Gastrocnemius medialis (tissue), 4 donors: ENCODE measurements around the gene FMN2. TPM values are rescaled to one million over a fixed set of nuclear protein-coding genes. Genes with fewer than 3 reads are reported as not detected.

Experiments used
- ATAC-seq, 2 donors: fragments of 150-250 bp; one replicate each; pipeline ENCODE4 v1.9.1; 2016
- DNase-seq, 2 donors: peaks; one replicate each; pipeline ENCODE4 v3.0.0-alpha.2; 2019
- H3K27ac ChIP-seq, 4 donors: fragments of 200-600 bp; sonication (generic); 1 replicate in 1 of 4; 2 replicates in 3 of 4; pipeline ENCODE4 v1.5.1; 2016 to 2018; ENCODE audit warnings: mild to moderate bottlenecking in 2 of 4, moderate library complexity in 1 of 4
- H3K27me3 ChIP-seq, 3 donors: fragments of 200-600 bp; sonication (generic) in 2 of 3; 1 replicate in 1 of 3; 2 replicates in 2 of 3; pipeline versions ENCODE4 v1.5.1 to v1.6.0; 2016 to 2019; ENCODE audit warnings: mild to moderate bottlenecking in 1 of 3, moderate library complexity in 1 of 3
- H3K36me3 ChIP-seq, 2 donors: fragments of 200-600 bp; sonication (generic) in 1 of 2; one replicate each; pipeline ENCODE4 v1.5.1; 2017 to 2018
- H3K4me1 ChIP-seq, 2 donors: fragments of 200-600 bp; sonication (generic) in 1 of 2; one replicate each; pipeline ENCODE4 v1.5.1; 2016 to 2017; ENCODE audit warnings: mild to moderate bottlenecking in 2 of 2
- H3K4me3 ChIP-seq, 4 donors: fragments of 200-600 bp; sonication (generic) in 3 of 4; 1 replicate in 1 of 4; 2 replicates in 3 of 4; pipeline ENCODE4 v1.5.1; 2016 to 2019; ENCODE audit warnings: mild to moderate bottlenecking in 2 of 4
- H3K9me3 ChIP-seq, 3 donors: fragments of 200-600 bp; sonication (generic) in 2 of 3; 1 replicate in 1 of 3; 2 replicates in 2 of 3; pipeline ENCODE4 v1.5.1; 2016 to 2019
- POLR2A ChIP-seq, 2 donors: fragments of 450-650 bp; IDR thresholded peaks; one replicate each; pipeline ENCODE4 v1.6.1; 2017; ENCODE audit warnings: antibody characterized with exemption in 2 of 2, mild to moderate bottlenecking in 2 of 2, moderate library complexity in 2 of 2
- in situ Hi-C, 4 donors: fragments of 200-750 bp; cut with MboI; loops; one replicate each; pipeline versions ENCODE4 v1.15.0 to v1.8.0; 2017; ENCODE audit warnings: low sequenced_read_pairs in 4 of 4
- intact Hi-C: fragments of 100-400 bp; cut with DNase I; formaldehyde crosslinking; loops from one replicate; pipeline ENCODE4 v1.15.1; 2023; ENCODE audit warnings: low total_unique reads
- total RNA-seq, 4 donors: library from RNA; depleted of rRNA; stranded (reverse); fragments of >200 nt; gene quantifications; one replicate each; pipeline versions ENCODE4 v1.1.0 to v1.2.3, GENCODE V29; 2016
- TF ChIP-seq, protein P1 (sequence below), 5 experiments: fragments of 450-650 bp in 3 of 5; fragments of 200-600 bp in 2 of 5; sonication (generic) in 2 of 5; IDR thresholded peaks in 4 of 5; conservative IDR thresholded peaks in 1 of 5; 1 replicate in 4 of 5; 2 replicates in 1 of 5; pipeline ENCODE4 v1.5.1; 2016 to 2019; ENCODE audit warnings: antibody characterized with exemption in 5 of 5, mild to moderate bottlenecking in 3 of 5, moderate library complexity in 3 of 5

FMN2 gene
- total RNA-seq, 4 donors from 2014 or later: 0.51 TPM; not detected in 3

DNA sequence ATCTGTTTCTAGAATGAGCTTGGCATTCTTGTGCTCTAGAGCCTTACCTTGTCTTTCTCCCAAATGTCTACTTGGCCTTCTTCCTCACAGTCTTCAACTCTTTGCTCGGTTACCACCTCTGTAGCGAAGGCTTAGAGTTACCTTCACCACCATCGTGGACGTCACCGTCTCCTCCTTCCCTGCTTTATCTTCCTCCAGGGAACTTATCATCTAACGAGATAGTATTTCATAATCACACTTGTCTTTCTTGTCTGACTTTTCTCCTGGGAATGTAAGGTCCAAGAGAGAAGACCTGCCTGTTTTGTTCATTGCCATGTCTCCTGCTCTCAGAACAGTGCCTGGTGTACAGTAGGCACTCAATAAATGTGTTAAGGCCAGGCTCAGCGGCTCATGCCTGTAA is 404.7 kb downstream of the FMN2 start:
- H3K9me3 ChIP-seq: no peaks in the 10 kb centered on the region
- no peaks in the 10 kb centered on the region for H3K36me3 ChIP-seq
- TF ChIP-seq POLR2A (IDR thresholded peaks at IDR 0.05): no peak
- TF ChIP-seq, protein P1, sequence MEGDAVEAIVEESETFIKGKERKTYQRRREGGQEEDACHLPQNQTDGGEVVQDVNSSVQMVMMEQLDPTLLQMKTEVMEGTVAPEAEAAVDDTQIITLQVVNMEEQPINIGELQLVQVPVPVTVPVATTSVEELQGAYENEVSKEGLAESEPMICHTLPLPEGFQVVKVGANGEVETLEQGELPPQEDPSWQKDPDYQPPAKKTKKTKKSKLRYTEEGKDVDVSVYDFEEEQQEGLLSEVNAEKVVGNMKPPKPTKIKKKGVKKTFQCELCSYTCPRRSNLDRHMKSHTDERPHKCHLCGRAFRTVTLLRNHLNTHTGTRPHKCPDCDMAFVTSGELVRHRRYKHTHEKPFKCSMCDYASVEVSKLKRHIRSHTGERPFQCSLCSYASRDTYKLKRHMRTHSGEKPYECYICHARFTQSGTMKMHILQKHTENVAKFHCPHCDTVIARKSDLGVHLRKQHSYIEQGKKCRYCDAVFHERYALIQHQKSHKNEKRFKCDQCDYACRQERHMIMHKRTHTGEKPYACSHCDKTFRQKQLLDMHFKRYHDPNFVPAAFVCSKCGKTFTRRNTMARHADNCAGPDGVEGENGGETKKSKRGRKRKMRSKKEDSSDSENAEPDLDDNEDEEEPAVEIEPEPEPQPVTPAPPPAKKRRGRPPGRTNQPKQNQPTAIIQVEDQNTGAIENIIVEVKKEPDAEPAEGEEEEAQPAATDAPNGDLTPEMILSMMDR (IDR thresholded peaks at IDR 0.05 in 4 of 5, conservative IDR thresholded peaks at IDR 0.05 in 1 of 5): no peak
- H3K27ac ChIP-seq: no peak overlapping the region
- H3K4me3 ChIP-seq: no peak overlapping the region
- intact Hi-C loops (no loop called here), in situ Hi-C loops (no loop called here)
- ATAC-seq (no peak), DNase-seq (no peak)
- no peaks in the 10 kb centered on the region for H3K4me1 ChIP-seq
- H3K27me3 ChIP-seq: no peaks in the 10 kb centered on the region

DNA sequence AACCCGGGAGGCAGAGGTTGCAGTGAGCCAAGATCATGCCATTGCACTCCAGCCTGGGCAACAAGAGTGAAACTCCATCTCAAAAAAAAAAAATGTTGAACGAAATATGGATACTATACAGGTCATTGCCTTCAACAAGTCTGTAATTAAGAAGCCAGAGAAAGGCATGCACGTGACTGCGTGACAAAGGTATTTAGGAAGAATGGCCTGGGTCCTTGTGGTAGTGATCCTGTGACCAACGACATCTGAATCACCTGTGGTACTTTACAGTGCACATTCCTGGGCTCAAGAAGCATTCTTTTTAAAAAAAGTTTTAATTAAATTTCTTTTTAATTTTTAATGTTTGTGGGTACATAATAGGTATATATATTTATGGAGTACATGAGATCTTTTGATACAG is 405.3 kb downstream of the FMN2 start:
- intact Hi-C loops: no loop called here
- in situ Hi-C loops: no loop called here
- H3K36me3 ChIP-seq: no peaks in the 10 kb centered on the region
- no peak for TF ChIP-seq POLR2A (IDR thresholded peaks at IDR 0.05)
- TF ChIP-seq, protein P1 (IDR thresholded peaks at IDR 0.05 in 4 of 5, conservative IDR thresholded peaks at IDR 0.05 in 1 of 5): no peak
- H3K27me3 ChIP-seq: no peaks in the 10 kb centered on the region
- DNase-seq (no peak), ATAC-seq (no peak)
- no peaks in the 10 kb centered on the region for H3K4me1 ChIP-seq
- H3K9me3 ChIP-seq: no peaks in the 10 kb centered on the region
- no peak overlapping the region for H3K4me3 ChIP-seq
- H3K27ac ChIP-seq: no peak overlapping the region

DNA sequence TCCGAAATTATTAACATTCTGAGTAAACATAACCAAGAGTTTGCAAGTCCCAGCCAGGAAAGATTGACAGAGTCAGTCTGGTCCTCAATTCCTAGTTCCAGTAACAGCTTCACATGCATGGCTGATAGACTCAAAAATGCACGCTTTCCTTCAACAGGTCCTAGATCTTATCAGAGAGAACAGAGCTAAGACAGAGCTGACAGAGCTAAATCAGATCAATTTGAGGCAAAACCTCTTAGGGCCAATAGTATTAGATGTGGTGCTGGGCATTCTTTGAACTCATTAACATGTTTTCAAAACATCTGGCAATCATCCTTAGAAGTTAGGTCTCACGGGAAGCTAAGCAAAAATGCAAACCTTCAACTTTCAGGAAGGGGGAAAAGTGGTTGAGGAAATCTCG is 406.2 kb downstream of the FMN2 start:
- no peaks in the 10 kb centered on the region for H3K4me1 ChIP-seq
- in situ Hi-C loops (no loop called here), intact Hi-C loops (no loop called here)
- DNase-seq: no peak
- H3K9me3 ChIP-seq: no peaks in the 10 kb centered on the region
- H3K36me3 ChIP-seq: no peaks in the 10 kb centered on the region
- no peak for ATAC-seq
- TF ChIP-seq POLR2A (IDR thresholded peaks at IDR 0.05): no peak
- TF ChIP-seq, protein P1 (IDR thresholded peaks at IDR 0.05 in 4 of 5, conservative IDR thresholded peaks at IDR 0.05 in 1 of 5): no peak
- H3K4me3 ChIP-seq: no peak overlapping the region
- no peak overlapping the region for H3K27ac ChIP-seq
- no peaks in the 10 kb centered on the region for H3K27me3 ChIP-seq

DNA sequence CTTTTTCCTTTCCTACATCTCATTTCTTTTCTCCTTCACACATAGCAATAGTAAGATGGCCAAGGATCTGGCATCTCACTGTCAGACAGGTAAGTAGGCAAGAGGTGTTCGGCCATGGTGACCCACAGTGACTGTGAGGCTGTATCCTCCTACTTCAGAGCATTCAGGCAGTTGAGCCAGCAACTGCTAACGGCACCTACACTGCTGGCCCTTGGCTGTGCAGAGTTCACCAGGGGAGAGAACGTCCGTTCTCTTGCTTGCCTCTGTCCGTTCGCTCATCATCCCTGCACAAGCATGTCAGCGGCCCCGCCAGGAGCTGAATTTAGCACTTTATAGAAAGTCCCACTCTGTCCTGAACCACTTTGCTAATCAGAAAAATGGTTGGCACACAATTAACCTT is 406.7 kb downstream of the FMN2 start:
- no peaks in the 10 kb centered on the region for H3K27me3 ChIP-seq
- no peaks in the 10 kb centered on the region for H3K4me1 ChIP-seq
- no peak overlapping the region for H3K4me3 ChIP-seq
- ATAC-seq (no peak), DNase-seq (no peak)
- no peaks in the 10 kb centered on the region for H3K36me3 ChIP-seq
- H3K9me3 ChIP-seq: no peaks in the 10 kb centered on the region
- in situ Hi-C loops (no loop called here), intact Hi-C loops (no loop called here)
- H3K27ac ChIP-seq: no peak overlapping the region
- TF ChIP-seq, protein P1 (IDR thresholded peaks at IDR 0.05 in 4 of 5, conservative IDR thresholded peaks at IDR 0.05 in 1 of 5): no peak
- TF ChIP-seq POLR2A (IDR thresholded peaks at IDR 0.05): no peak

DNA sequence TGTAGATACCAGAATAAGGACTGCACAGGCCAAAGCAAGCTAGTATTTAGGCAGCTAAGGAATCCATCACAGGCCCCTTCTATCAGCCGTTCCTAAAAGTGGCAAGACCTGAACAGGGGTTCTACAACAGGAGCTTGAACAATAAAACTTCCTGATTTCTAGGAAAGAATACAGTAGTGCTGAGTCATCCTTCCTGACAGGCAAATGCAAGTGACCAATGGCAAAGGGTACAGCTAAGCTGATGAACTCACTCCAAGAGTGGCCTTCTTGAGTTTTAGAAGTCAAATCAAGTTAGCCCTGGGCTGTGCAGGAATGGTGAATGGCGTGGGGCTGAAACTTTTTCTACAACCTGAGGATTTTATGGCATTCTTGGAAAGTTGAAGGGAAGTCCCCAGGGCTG is 407.3 kb downstream of the FMN2 start:
- DNase-seq (no peak), ATAC-seq (no peak)
- H3K27ac ChIP-seq: peak overlapping the region in 1 of 4 donors; percentile 18
- in situ Hi-C loops (no loop called here), intact Hi-C loops (no loop called here)
- no peaks in the 10 kb centered on the region for H3K36me3 ChIP-seq
- H3K4me3 ChIP-seq: no peak overlapping the region
- H3K4me1 ChIP-seq: no peaks in the 10 kb centered on the region
- no peaks in the 10 kb centered on the region for H3K27me3 ChIP-seq
- H3K9me3 ChIP-seq: no peaks in the 10 kb centered on the region
- TF ChIP-seq POLR2A (IDR thresholded peaks at IDR 0.05): no peak
- TF ChIP-seq, protein P1 (IDR thresholded peaks at IDR 0.05 in 4 of 5, conservative IDR thresholded peaks at IDR 0.05 in 1 of 5): no peak
